OCI-LY1 (cell line): ENCODE data around the gene TSEN54.

Experiments
- H2AFZ ChIP-seq: fragments of 200-600 bp; sonication (generic), shearing (Covaris generic); 2 replicates; pipeline ENCODE4 v1.6.0; 2014; ENCODE audit warnings: antibody characterized with exemption, mild to moderate bottlenecking, low read length
- H3F3A ChIP-seq: fragments of 200-600 bp; sonication (generic), shearing (Covaris generic); 2 replicates; pipeline ENCODE4 v1.6.0; 2014; ENCODE audit warnings: mild to moderate bottlenecking, antibody characterized with exemption, low read length, moderate library complexity; ENCODE audit not compliant: insufficient read depth
- H3K27ac ChIP-seq: fragments of 200-600 bp; sonication (generic); 2 replicates; pipeline ENCODE4 v1.5.1; 2014; ENCODE audit warnings: low read length, mixed run types, mild to moderate bottlenecking, low read depth; ENCODE audit not compliant: poor library complexity, severe bottlenecking
- H3K27me3 ChIP-seq: fragments of 200-600 bp; sonication (generic); 2 replicates; pipeline ENCODE4 v1.6.0; 2014; ENCODE audit warnings: antibody characterized with exemption, mild to moderate bottlenecking, low read length, moderate library complexity; ENCODE audit not compliant: insufficient read depth
- H3K36me3 ChIP-seq: fragments of 200-600 bp; sonication (generic); 2 replicates; pipeline ENCODE4 v1.6.1; 2014; ENCODE audit warnings: mild to moderate bottlenecking, antibody characterized with exemption, low read length, moderate library complexity, mixed read lengths; ENCODE audit not compliant: insufficient read depth
- H3K4me1 ChIP-seq: fragments of 200-600 bp; sonication (generic); 2 replicates; pipeline ENCODE4 v1.5.1; 2014; ENCODE audit warnings: mild to moderate bottlenecking, low read length, moderate library complexity; ENCODE audit not compliant: insufficient read depth, severe bottlenecking
- H3K4me2 ChIP-seq: fragments of 200-600 bp; sonication (generic), shearing (Covaris generic); 2 replicates; pipeline ENCODE4 v1.6.1; 2014; ENCODE audit warnings: low read length
- H3K4me3 ChIP-seq: fragments of 200-600 bp; sonication (generic); 2 replicates; pipeline ENCODE4 v1.5.1; 2014; ENCODE audit warnings: low read length, low read depth, mild to moderate bottlenecking, mixed read lengths; ENCODE audit not compliant: poor library complexity, severe bottlenecking
- H3K79me2 ChIP-seq: fragments of 200-600 bp; shearing (Covaris generic); 2 replicates; pipeline ENCODE4 v1.6.1; 2016; ENCODE audit warnings: mixed run types, low read length, mixed read lengths; ENCODE audit not compliant: insufficient read depth
- H3K9ac ChIP-seq: fragments of 200-600 bp; sonication (generic), shearing (Covaris generic); 2 replicates; pipeline ENCODE4 v1.6.1; 2014; ENCODE audit warnings: mild to moderate bottlenecking, low read length, mixed read lengths
- H3K9me2 ChIP-seq: fragments of 200-600 bp; sonication (generic), shearing (Covaris generic); 2 replicates; pipeline ENCODE4 v1.6.1; 2014; ENCODE audit warnings: low read depth, mild to moderate bottlenecking, low read length, mixed read lengths
- H3K9me3 ChIP-seq: fragments of 200-600 bp; shearing (Covaris generic); 2 replicates; pipeline ENCODE4 v1.6.1; 2014; ENCODE audit warnings: low read length, mixed read lengths
- H4K20me1 ChIP-seq: fragments of 200-600 bp; sonication (generic), shearing (Covaris generic); 2 replicates; pipeline ENCODE4 v1.6.0; 2016; ENCODE audit warnings: mild to moderate bottlenecking, low read length; ENCODE audit not compliant: insufficient read depth
- CTCF ChIP-seq: fragments of 200-600 bp; sonication (generic), shearing (Covaris generic); IDR thresholded peaks from 2 replicates; pipeline ENCODE4 v1.5.1; 2017; ENCODE audit warnings: mild to moderate bottlenecking, antibody characterized with exemption, low read length, moderate library complexity, mixed read lengths
- EZH2 ChIP-seq: fragments of 200-600 bp; sonication (generic), shearing (Covaris generic); IDR thresholded peaks from 2 replicates; pipeline ENCODE4 v1.8.0; 2017; ENCODE audit warnings: borderline replicate concordance, mixed run types, mild to moderate bottlenecking, antibody characterized with exemption, low read length, moderate library complexity, mixed read lengths

Gene TSEN54

GRCh38 chr17:75514299-75514918, 1.9 kb upstream of the TSEN54 start:
- Histone ChIP-seq H4K20me1 (no peaks in the 10 kb centered on the region), H3K27ac (no peak overlapping the region), H2AFZ (no peak overlapping the region)

GRCh38 chr17:75514919-75515495, 1.3 kb upstream of the TSEN54 start:
- H3K27ac ChIP-seq, result no peak overlapping the region
- H4K20me1 ChIP-seq, result no peaks in the 10 kb centered on the region
- no peaks in the 10 kb centered on the region for H3K9me3 ChIP-seq
- peak overlapping the region; percentile 88 for H3K4me2 ChIP-seq
- peaks cover 24% of the 10 kb centered on the region for H3K4me1 ChIP-seq
- no peak for TF ChIP-seq CTCF
- no peak for TF ChIP-seq EZH2
- no peak overlapping the region for H2AFZ ChIP-seq
- H3K27me3 ChIP-seq, result no peaks in the 10 kb centered on the region
- peak overlapping the region; percentile 11; the same call in 1 of the 2 replicates for H3K9ac ChIP-seq
- no peaks in the 10 kb centered on the region for H3K79me2 ChIP-seq
- no peaks in the 10 kb centered on the region for H3F3A ChIP-seq
- H3K4me3 ChIP-seq, result peak overlapping the region; percentile 85
- no peaks in the 10 kb centered on the region for H3K9me2 ChIP-seq
- H3K36me3 ChIP-seq, result peaks cover 7% of the 10 kb centered on the region; the same call in 1 of the 2 replicates

More at GRCh38 chr17:75514299-75514918, 1.9 kb upstream of the TSEN54 start:
- Histone ChIP-seq H3K4me2 (no peak overlapping the region), H3F3A (no peaks in the 10 kb centered on the region), H3K4me1 (peaks cover 24% of the 10 kb centered on the region), H3K79me2 (no peaks in the 10 kb centered on the region), H3K4me3 (no peak overlapping the region), H3K36me3 (peaks cover 7% of the 10 kb centered on the region; the same call in 1 of the 2 replicates), H3K27me3 (0 out of 2 replicates have a peak, but pooled peaks cover 2% of the 10 kb centered on the region), H3K9me2 (no peaks in the 10 kb centered on the region), H3K9me3 (no peaks in the 10 kb centered on the region), H3K9ac (no peak overlapping the region)
- TF ChIP-seq EZH2, result no peak
- TF ChIP-seq CTCF, result no peak

DNA sequence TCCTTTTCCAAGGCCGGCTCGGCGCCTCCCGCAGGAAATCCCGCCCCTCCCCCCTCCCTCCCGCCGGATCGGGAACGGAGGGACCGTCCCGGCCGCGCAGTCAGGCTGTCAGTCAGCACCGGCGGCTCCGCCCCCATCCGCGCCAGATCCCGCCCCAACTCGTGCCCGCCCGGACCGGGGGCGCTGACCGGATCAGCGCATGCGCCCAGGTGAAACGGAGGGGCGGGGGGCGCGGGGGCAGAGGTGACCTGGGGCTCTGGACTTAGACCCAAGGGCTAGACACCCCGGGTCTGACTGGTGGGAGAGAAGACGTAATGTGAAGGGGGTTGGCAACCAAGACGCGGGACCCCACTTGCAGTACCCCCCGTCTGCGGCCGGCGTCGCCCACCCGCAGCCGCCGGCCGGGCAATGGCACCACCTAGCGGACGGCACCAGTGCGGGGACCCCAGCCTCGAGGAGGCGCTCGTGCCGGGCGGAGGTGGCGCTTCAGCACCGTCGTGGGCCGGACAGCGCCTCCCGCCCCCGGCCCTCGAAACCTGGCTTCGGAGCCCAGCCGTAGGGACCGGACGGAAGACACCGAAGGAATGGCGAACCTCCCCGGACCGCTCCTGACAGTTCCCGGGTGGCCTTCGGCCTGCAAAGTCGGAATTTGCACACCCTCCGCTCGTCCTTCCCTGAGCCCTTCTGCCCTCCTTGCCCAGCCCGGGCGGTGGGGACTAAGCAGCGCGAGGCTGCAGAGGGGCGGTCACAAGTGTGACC, 653 bp upstream of the TSEN54 start, which contains the start of gene CASKIN2:
Gene CASKIN2 (minus strand): TSS at position 42 of the 759 bp plus-strand sequence. CDS start 1,733 bp downstream, outside the sequence.
- Histone ChIP-seq H3K79me2 (no peaks in the 10 kb centered on the region), H3K9me3 (no peaks in the 10 kb centered on the region), H3K9me2 (no peaks in the 10 kb centered on the region), H3K9ac (peak within 1 kb of the TSS; percentile 11; the same call in 1 of the 2 replicates), H3K27ac (no peak within 1 kb of the TSS), H3F3A (no peaks in the 10 kb centered on the region), H3K4me1 (peaks cover 24% of the 10 kb centered on the region), H2AFZ (no peak within 1 kb of the TSS), H3K36me3 (peaks cover 7% of the 10 kb centered on the region; the same call in 1 of the 2 replicates), H3K4me3 (peak within 1 kb of the TSS; percentile 85), H3K4me2 (peak within 1 kb of the TSS; percentile 88), H3K27me3 (no peaks in the 10 kb centered on the region), H4K20me1 (no peaks in the 10 kb centered on the region)
- TF ChIP-seq EZH2 (no peak), CTCF (peak; percentile 99)
